Testis (tissue), 3 donors: ENCODE data around the gene HOXD10. TPM values are rescaled to one million over a fixed set of nuclear protein-coding genes. Genes with fewer than 3 reads are reported as not detected.

Source experiments
- DNase-seq: peaks from one replicate; pipeline ENCODE4 v3.0.0-alpha.2; 2019
- H3K27ac ChIP-seq, 2 donors: fragments of 200-600 bp; sonication (generic); one replicate each; pipeline ENCODE4 v1.5.1; 2019
- H3K27me3 ChIP-seq: fragments of 200-600 bp; sonication (generic); one replicate; pipeline ENCODE4 v1.5.1; 2019
- H3K36me3 ChIP-seq: fragments of 200-600 bp; sonication (generic); one replicate; pipeline ENCODE4 v1.5.1; 2017; ENCODE audit warnings: low read depth; ENCODE audit errors: missing control alignments
- H3K4me1 ChIP-seq: fragments of 200-600 bp; sonication (generic); one replicate; pipeline ENCODE4 v1.5.1; 2019
- H3K4me3 ChIP-seq, 2 donors: fragments of 200-600 bp; sonication (generic); one replicate each; pipeline ENCODE4 v1.5.1; 2017 to 2019
- H3K9me3 ChIP-seq: fragments of 200-600 bp; sonication (generic); one replicate; pipeline ENCODE4 v1.5.1; 2017
- CTCF ChIP-seq, 3 experiments: fragments of 450-650 bp in 2 of 3; fragments of 200-600 bp in 1 of 3; sonication (generic) in 1 of 3; IDR thresholded peaks; one replicate each; pipeline ENCODE4 v1.5.1; 2016 to 2019; ENCODE audit warnings: antibody characterized with exemption in 3 of 3, mild to moderate bottlenecking in 2 of 3, moderate library complexity in 1 of 3
- POLR2A ChIP-seq: fragments of 450-650 bp; IDR thresholded peaks from one replicate; pipeline ENCODE4 v1.6.1; 2017; ENCODE audit warnings: antibody characterized with exemption, mild to moderate bottlenecking, moderate library complexity
- WGBS, 2 donors: methylation state at CpG; one replicate each; pipeline ENCODE4 v1.1.5; 2018; 5-methylcytosine and 5-hydroxymethylcytosine counted together
- intact Hi-C: fragments of 100-400 bp; cut with DNase I; formaldehyde crosslinking; loops from one replicate; pipeline ENCODE4 v1.15.1; 2023; ENCODE audit warnings: low total_unique reads
- polyA plus RNA-seq: library from polyadenylated mRNA; stranded (reverse); fragments of 350-450 nt; fragmentation: Illumina TruSeq; extraction: RNeasy Lipid Tissue Mini Kit (QIAGEN cat#74804); gene quantifications from one replicate; pipeline ENCODE4 v1.2.3, GENCODE V29; 2014; ENCODE audit warnings: low read depth, low replicate concordance; ENCODE audit not compliant: insufficient read depth
- total RNA-seq, 2 donors: library from RNA; depleted of rRNA; stranded (reverse); fragments of >200 nt; gene quantifications; one replicate each; pipeline ENCODE4 v1.2.3, GENCODE V29; 2016

The HOXD10 gene
- total and polyA plus RNA-seq, 3 donors from 2014 or later, result 0.92 to 3.3 (median 2.7) TPM

- H3K36me3 ChIP-seq, result no peaks in the 10 kb centered on the region
- H3K4me1 ChIP-seq, result peaks cover 6% of the 10 kb centered on the region
- no peaks in the 10 kb centered on the region for H3K27me3 ChIP-seq
- H3K9me3 ChIP-seq, result no peaks in the 10 kb centered on the region
- H3K4me3 ChIP-seq, result peak within 1 kb of the TSS; percentile 19 to 23
- intact Hi-C loops, result no loop called here
- 6% methylated on average over 52 to 79 of the region's 85 CpGs for WGBS, 2 donors
- H3K27ac ChIP-seq, result no peak within 1 kb of the TSS
- no peak for TF ChIP-seq POLR2A
- TF ChIP-seq CTCF (IDR thresholded peaks at IDR 0.05), result no peak
- no peak for DNase-seq
These were observed 9.7 kb upstream of the HOXD10 start, which contains the start of gene HOXD11 for GRCh38 chr2:176106581-176107539. Gene HOXD11, plus strand, starts transcription at chr2:176107280. Its CDS starts 76 bp downstream, at chr2:176107356.

- peaks cover 6% of the 10 kb centered on the region for H3K4me1 ChIP-seq
- WGBS, 2 donors, result 4% methylated on average over 20 of the region's 59 CpGs; no CpG with 5 or more reads in 1 of the 2 donors
- no peaks in the 10 kb centered on the region for H3K36me3 ChIP-seq
- peak overlapping the region in 1 of 2 donors; percentile 7 for H3K4me3 ChIP-seq
- no peak overlapping the region for H3K27ac ChIP-seq
- intact Hi-C loops, result no loop called here
- H3K9me3 ChIP-seq, result no peaks in the 10 kb centered on the region
- DNase-seq, result no peak
- TF ChIP-seq POLR2A, result no peak
- TF ChIP-seq CTCF (IDR thresholded peaks at IDR 0.05), result no peak
- no peaks in the 10 kb centered on the region for H3K27me3 ChIP-seq
These were observed 8.8 kb upstream of the HOXD10 start for GRCh38 chr2:176107731-176108181.

- intact Hi-C loops, result no loop called here
- H3K36me3 ChIP-seq, result no peaks in the 10 kb centered on the region
- H3K9me3 ChIP-seq, result no peaks in the 10 kb centered on the region
- 31 to 36% methylated on average over 26 of the region's 26 CpGs for WGBS, 2 donors
- TF ChIP-seq CTCF (IDR thresholded peaks at IDR 0.05), result no peak
- TF ChIP-seq POLR2A, result no peak
- peak overlapping the region in 1 of 2 donors; percentile 26 for H3K4me3 ChIP-seq
- no peak for DNase-seq
- H3K4me1 ChIP-seq, result peaks cover 4% of the 10 kb centered on the region
- peak overlapping the region in 1 of 2 donors; percentile 11 for H3K27ac ChIP-seq
- no peaks in the 10 kb centered on the region for H3K27me3 ChIP-seq
These were observed 7.2 kb upstream of the HOXD10 start for GRCh38 chr2:176109192-176109901.

GRCh38 chr2:176109946-176110345 lies 6.6 kb upstream of the HOXD10 start:
- no peaks in the 10 kb centered on the region for H3K36me3 ChIP-seq
- peak overlapping the region in 1 of 2 donors; percentile 26 for H3K4me3 ChIP-seq
- no peaks in the 10 kb centered on the region for H3K27me3 ChIP-seq
- TF ChIP-seq POLR2A (no peak), CTCF (IDR thresholded peaks at IDR 0.05) (no peak)
- no peak overlapping the region for H3K27ac ChIP-seq
- no peak for DNase-seq
- intact Hi-C loops, result no loop called here
- H3K9me3 ChIP-seq, result no peaks in the 10 kb centered on the region
- WGBS, 2 donors, result 54 to 62% methylated on average over 4 of the region's 4 CpGs
- peaks cover 2% of the 10 kb centered on the region for H3K4me1 ChIP-seq
